Ovary (tissue), 9 donors: ENCODE results near the gene MYO3B. TPM values are rescaled to one million over a fixed set of nuclear protein-coding genes. Genes with fewer than 3 reads are reported as not detected.
"Not testable (repeated sequence)": the region's sequence is repeated elsewhere in the genome, so short reads cannot be mapped to it uniquely, and the experiment has no call there.

Source experiments
- DNase-seq, 5 donors: peaks; one replicate each; pipeline ENCODE4 v3.0.0-alpha.2; 2019 to 2020
- H3K27ac ChIP-seq, 2 donors: fragments of 200-600 bp; one replicate each; pipeline versions ENCODE4 v1.5.1 to v1.8.0; 2019 to 2022
- H3K27me3 ChIP-seq: fragments of 200-600 bp; one replicate; pipeline ENCODE4 v1.8.0; 2022
- H3K36me3 ChIP-seq: fragments of 200-600 bp; sonication (generic); one replicate; pipeline ENCODE4 v1.5.1; 2019
- H3K4me1 ChIP-seq: one replicate; pipeline ENCODE4 v1.8.1; 2013; ENCODE audit warnings: mild to moderate bottlenecking, moderate library complexity; ENCODE audit not compliant: insufficient read depth
- H3K4me3 ChIP-seq: fragments of 200-600 bp; sonication (generic); one replicate; pipeline ENCODE4 v1.5.1; 2017
- H3K9me3 ChIP-seq, 2 donors: fragments of 200-600 bp in 1 of 2; sonication (generic) in 1 of 2; one replicate each; pipeline versions ENCODE4 v1.5.1 to v1.8.1; 2013 to 2019; ENCODE audit warnings: mild to moderate bottlenecking in 1 of 2, moderate library complexity in 1 of 2
- CTCF ChIP-seq, 3 donors: fragments of 450-650 bp in 2 of 3; fragments of 200-600 bp in 1 of 3; IDR thresholded peaks; one replicate each; pipeline versions ENCODE4 v1.5.1 to v1.8.0; 2016 to 2022; ENCODE audit warnings: antibody characterized with exemption in 3 of 3, mild to moderate bottlenecking in 1 of 3
- EP300 ChIP-seq: sonication (generic); formaldehyde crosslinking; IDR thresholded peaks from one replicate; pipeline ENCODE4 v1.6.1; 2017; ENCODE audit warnings: antibody characterized with exemption
- POLR2A ChIP-seq: fragments of 450-650 bp; IDR thresholded peaks from one replicate; pipeline ENCODE4 v1.6.1; 2017; ENCODE audit warnings: antibody characterized with exemption, mild to moderate bottlenecking, moderate library complexity
- WGBS, 3 donors: extraction: QIAGEN DNeasy Blood & Tissue Kit in 1 of 3; methylation state at CpG; one replicate each; pipeline versions ENCODE4 v1.1.5 to v1.1.7; 2013 to 2017; 5-methylcytosine and 5-hydroxymethylcytosine counted together
- intact Hi-C, 4 donors: fragments of 100-400 bp; cut with DNase I; formaldehyde crosslinking; loops; one replicate each; pipeline versions ENCODE4 v1.11.0 to v1.15.1; 2022 to 2023
- polyA plus RNA-seq, 2 donors: library from polyadenylated mRNA; stranded (reverse); fragments of 200-250 nt in 1 of 2; fragments of 350-450 nt in 1 of 2; fragmentation: Illumina TruSeq in 1 of 2; extraction: RNeasy Lipid Tissue Mini Kit (QIAGEN cat#74804) in 1 of 2; gene quantifications; one replicate each; pipeline ENCODE4 v1.2.3, GENCODE V29; 2013 to 2014
- total RNA-seq, 7 donors: library from RNA; depleted of rRNA in 2 of 7; stranded (reverse); fragments of >200 nt in 2 of 7; fragmentation: NEBNext Ultra II Directional in 3 of 7; extraction: Animal tissue kit (Norgen Biotek cat#: 25700) in 3 of 7; gene quantifications; one replicate each; pipeline versions ENCODE4 v1.1.0 to v1.2.4, GENCODE V29; 2016 to 2023
- donor health status: DM: no; HTN: no; CAD: no; lungs with moderate emphysema.
- donor health status: DM: no; HTN: no; CAD: no.
- donor health status: Bipolar disorder and iron deficiency.
- donor health status: DM: yes; HTN: yes; CAD: no.
- donor health status: DM: no; HTN: no; CAD: no.
- donor health status: DM: yes; HTN: yes; CAD: no.

Gene MYO3B
- total and polyA plus RNA-seq, 9 donors: 0.04 to 1.3 (median 0.12) TPM; not detected in 2

- H3K27me3 ChIP-seq: no peaks in the 10 kb centered on the region
- no peaks in the 10 kb centered on the region for H3K4me1 ChIP-seq
- no peak overlapping the region for H3K27ac ChIP-seq
- no peaks in the 10 kb centered on the region for H3K9me3 ChIP-seq
- intact Hi-C loops: no loop called here
- H3K4me3 ChIP-seq: no peak overlapping the region
- TF ChIP-seq CTCF (IDR thresholded peaks at IDR 0.05) (no peak), POLR2A (no peak), EP300 (no peak)
- DNase-seq: no peak
- WGBS, 3 donors: 52 to 58% (median 58%) methylated on average over 2 of the region's 2 CpGs
- no peaks in the 10 kb centered on the region for H3K36me3 ChIP-seq
These were observed 255.5 kb downstream of the MYO3B start for GRCh38 chr2:170433448-170433847.

GRCh38 chr2:170434396-170434795, 256.4 kb downstream of the MYO3B start:
- 87 to 93% (median 90%) methylated on average over 5 of the region's 5 CpGs for WGBS, 3 donors
- H3K36me3 ChIP-seq, H3K27ac ChIP-seq, H3K4me1 ChIP-seq, H3K9me3 ChIP-seq, H3K27me3 ChIP-seq, intact Hi-C loops, DNase-seq, H3K4me3 ChIP-seq: not testable (repeated sequence)

- WGBS, 3 donors: 51 to 59% (median 56%) methylated on average over 6 of the region's 6 CpGs
- TF ChIP-seq CTCF (IDR thresholded peaks at IDR 0.05) (no peak), POLR2A (no peak), EP300 (no peak)
- H3K9me3 ChIP-seq: no peaks in the 10 kb centered on the region
- no peak overlapping the region for H3K4me3 ChIP-seq
- no peaks in the 10 kb centered on the region for H3K27me3 ChIP-seq
- intact Hi-C loops: no loop called here
- DNase-seq: no peak
- H3K4me1 ChIP-seq: no peaks in the 10 kb centered on the region
- H3K36me3 ChIP-seq: no peaks in the 10 kb centered on the region
- H3K27ac ChIP-seq: no peak overlapping the region
These were observed 257.1 kb downstream of the MYO3B start for GRCh38 chr2:170434900-170435621.

- TF ChIP-seq EP300 (no peak), POLR2A (no peak), CTCF (IDR thresholded peaks at IDR 0.05) (no peak)
- Histone ChIP-seq H3K36me3 (no peaks in the 10 kb centered on the region), H3K27me3 (no peaks in the 10 kb centered on the region), H3K4me3 (no peak overlapping the region), H3K27ac (no peak overlapping the region), H3K4me1 (no peaks in the 10 kb centered on the region), H3K9me3 (no peaks in the 10 kb centered on the region)
- intact Hi-C loops: no loop called here
- no peak for DNase-seq
- 51 to 65% (median 53%) methylated on average over 5 of the region's 5 CpGs for WGBS, 3 donors
These were observed 258.4 kb downstream of the MYO3B start for GRCh38 chr2:170436077-170436943.

- Histone ChIP-seq H3K27me3 (no peaks in the 10 kb centered on the region), H3K36me3 (no peaks in the 10 kb centered on the region), H3K27ac (no peak overlapping the region), H3K4me3 (no peak overlapping the region), H3K4me1 (no peaks in the 10 kb centered on the region), H3K9me3 (no peaks in the 10 kb centered on the region)
- 77 to 91% (median 91%) methylated on average over 3 of the region's 3 CpGs for WGBS, 3 donors
- DNase-seq: no peak
- intact Hi-C loops: no loop called here
- TF ChIP-seq CTCF (IDR thresholded peaks at IDR 0.05) (no peak), POLR2A (no peak), EP300 (no peak)
These were observed 268.1 kb downstream of the MYO3B start for GRCh38 chr2:170446078-170446477.
